ENCODE results near the gene TRIM66. TPM values are rescaled to one million over a fixed set of nuclear protein-coding genes. Genes with fewer than 3 reads are reported as not detected.

TRIM66 gene
- total and polyA plus RNA-seq, 9 of the 15 experiments (the other 6 are each of a cell fraction or from before 2014, with no cell fraction given), result 1.1 to 7.3 (median 4.9) TPM

DNA sequence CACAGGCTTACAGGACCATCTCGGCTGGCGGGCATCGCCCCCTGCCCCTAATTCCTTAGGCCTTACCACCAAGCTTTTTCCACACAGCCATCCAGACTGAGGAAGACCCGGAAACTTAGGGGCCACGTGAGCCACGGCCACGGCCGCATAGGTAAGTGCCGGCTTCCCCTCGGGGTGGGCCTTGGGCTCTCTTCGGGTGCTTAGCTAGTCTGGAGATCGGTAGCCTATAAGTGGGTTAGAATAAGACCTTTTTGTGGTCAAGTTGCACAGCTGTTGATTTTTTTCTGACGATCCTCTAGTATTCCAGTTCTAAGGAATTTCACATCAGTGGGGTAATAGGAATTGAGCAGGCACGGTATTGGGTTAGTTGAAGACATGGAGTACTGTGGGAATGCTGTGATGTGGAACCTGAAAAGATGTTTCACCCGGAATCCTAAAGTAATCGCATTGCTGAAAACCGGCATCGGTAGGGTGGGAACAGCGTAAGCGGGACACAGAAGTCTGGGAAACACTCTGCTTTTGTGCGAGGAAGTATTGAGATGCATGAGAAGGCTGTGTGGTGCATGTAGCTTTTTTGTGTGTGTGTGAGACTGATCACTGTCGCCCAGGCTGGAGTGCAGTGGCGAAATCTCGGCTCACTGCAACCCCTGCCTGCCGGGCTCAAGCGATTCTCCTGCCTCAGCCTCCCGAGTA, 796 bp upstream of the TRIM66 start (continued):
- TF ChIP-seq ZNF197 (CRISPR knock-in tag; IDR thresholded peaks at IDR 0.05; ENCODE audit: low read depth) (no peak), ETV6 (IDR thresholded peaks at IDR 0.05; ENCODE audit: borderline replicate concordance in 1 of 2, low read depth in 2 of 2, low read length in 1 of 2) (no peak), ETV6 (CRISPR knock-in tag; IDR thresholded peaks at IDR 0.05; ENCODE audit: borderline replicate concordance) (no peak), NFIC (IDR thresholded peaks at IDR 0.05) (no peak), PTTG1 (tag; IDR thresholded peaks at IDR 0.05; ENCODE audit: low read depth) (no peak), SIX5 (IDR thresholded peaks at IDR 0.05; ENCODE audit: borderline replicate concordance in 1 of 2, insufficient read depth in 1 of 2, low read depth in 1 of 2, low read length in 2 of 2) (no peak), FOSL1 (tag; conservative IDR thresholded peaks at IDR 0.05) (no peak), LCOR (CRISPR knock-in tag; IDR thresholded peaks at IDR 0.05) (no peak), CBX2 (IDR thresholded peaks at IDR 0.05; ENCODE audit: insufficient read depth, low read length, poor library complexity, severe bottlenecking) (no peak), MCM2 (IDR thresholded peaks at IDR 0.05; ENCODE audit: low read depth) (no peak), CAMTA2 (CRISPR knock-in tag; conservative IDR thresholded peaks at IDR 0.05) (no peak), STAT5B (CRISPR knock-in tag; IDR thresholded peaks at IDR 0.05) (no peak), HNRNPUL1 (IDR thresholded peaks at IDR 0.05; ENCODE audit: low read length) (no peak), ZNF444 (CRISPR knock-in tag; IDR thresholded peaks at IDR 0.05) (no peak), ZNF57 (CRISPR knock-in tag; IDR thresholded peaks at IDR 0.05) (no peak), ELF4 (CRISPR knock-in tag; IDR thresholded peaks at IDR 0.05) (no peak), HNRNPH1 (optimal IDR thresholded peaks at IDR 0.05; ENCODE audit: low read depth, low read length) (no peak), ZNF778 (CRISPR knock-in tag; IDR thresholded peaks at IDR 0.05) (no peak), GABPB2 (CRISPR knock-in tag; conservative IDR thresholded peaks at IDR 0.05) (no peak), TCF3 (CRISPR knock-in tag; IDR thresholded peaks at IDR 0.05) (no peak), TEAD1 (CRISPR knock-in tag; IDR thresholded peaks at IDR 0.05) (0 out of 4 replicates have a peak, but pooled peaks of 1 of the 2 experiments have one; percentile 66), KDM2B (CRISPR knock-in tag; IDR thresholded peaks at IDR 0.05) (no peak), NR2C2 (CRISPR knock-in tag; IDR thresholded peaks at IDR 0.05) (no peak), NR2C2 (tag; IDR thresholded peaks at IDR 0.05) (0 out of 2 replicates have a peak, but pooled peaks have one; percentile 37), DNMT1 (IDR thresholded peaks at IDR 0.05) (no peak)
- TF ChIP-seq, protein P1, sequence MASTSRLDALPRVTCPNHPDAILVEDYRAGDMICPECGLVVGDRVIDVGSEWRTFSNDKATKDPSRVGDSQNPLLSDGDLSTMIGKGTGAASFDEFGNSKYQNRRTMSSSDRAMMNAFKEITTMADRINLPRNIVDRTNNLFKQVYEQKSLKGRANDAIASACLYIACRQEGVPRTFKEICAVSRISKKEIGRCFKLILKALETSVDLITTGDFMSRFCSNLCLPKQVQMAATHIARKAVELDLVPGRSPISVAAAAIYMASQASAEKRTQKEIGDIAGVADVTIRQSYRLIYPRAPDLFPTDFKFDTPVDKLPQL (IDR thresholded peaks at IDR 0.05; ENCODE audit: extremely low read depth, insufficient read length), result no peak
- TF ChIP-seq, protein P2, sequence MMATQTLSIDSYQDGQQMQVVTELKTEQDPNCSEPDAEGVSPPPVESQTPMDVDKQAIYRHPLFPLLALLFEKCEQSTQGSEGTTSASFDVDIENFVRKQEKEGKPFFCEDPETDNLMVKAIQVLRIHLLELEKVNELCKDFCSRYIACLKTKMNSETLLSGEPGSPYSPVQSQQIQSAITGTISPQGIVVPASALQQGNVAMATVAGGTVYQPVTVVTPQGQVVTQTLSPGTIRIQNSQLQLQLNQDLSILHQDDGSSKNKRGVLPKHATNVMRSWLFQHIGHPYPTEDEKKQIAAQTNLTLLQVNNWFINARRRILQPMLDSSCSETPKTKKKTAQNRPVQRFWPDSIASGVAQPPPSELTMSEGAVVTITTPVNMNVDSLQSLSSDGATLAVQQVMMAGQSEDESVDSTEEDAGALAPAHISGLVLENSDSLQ (IDR thresholded peaks at IDR 0.05), result no peak
- TF ChIP-seq, protein P3, sequence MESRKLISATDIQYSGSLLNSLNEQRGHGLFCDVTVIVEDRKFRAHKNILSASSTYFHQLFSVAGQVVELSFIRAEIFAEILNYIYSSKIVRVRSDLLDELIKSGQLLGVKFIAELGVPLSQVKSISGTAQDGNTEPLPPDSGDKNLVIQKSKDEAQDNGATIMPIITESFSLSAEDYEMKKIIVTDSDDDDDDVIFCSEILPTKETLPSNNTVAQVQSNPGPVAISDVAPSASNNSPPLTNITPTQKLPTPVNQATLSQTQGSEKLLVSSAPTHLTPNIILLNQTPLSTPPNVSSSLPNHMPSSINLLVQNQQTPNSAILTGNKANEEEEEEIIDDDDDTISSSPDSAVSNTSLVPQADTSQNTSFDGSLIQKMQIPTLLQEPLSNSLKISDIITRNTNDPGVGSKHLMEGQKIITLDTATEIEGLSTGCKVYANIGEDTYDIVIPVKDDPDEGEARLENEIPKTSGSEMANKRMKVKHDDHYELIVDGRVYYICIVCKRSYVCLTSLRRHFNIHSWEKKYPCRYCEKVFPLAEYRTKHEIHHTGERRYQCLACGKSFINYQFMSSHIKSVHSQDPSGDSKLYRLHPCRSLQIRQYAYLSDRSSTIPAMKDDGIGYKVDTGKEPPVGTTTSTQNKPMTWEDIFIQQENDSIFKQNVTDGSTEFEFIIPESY (CRISPR knock-in tag; IDR thresholded peaks at IDR 0.05), result no peak

Measured in K562 (cell line).